GM23338 (cell line): ENCODE measurements around the gene CD58. TPM values are rescaled to one million over a fixed set of nuclear protein-coding genes. Genes with fewer than 3 reads are reported as not detected.
A peak's percentile ranks its signal among the peaks of the same experiment; 100 is the strongest.

Source experiments
- ATAC-seq: fragments of 200-7000 bp; cut with Tn5 transposase; 3 replicates; pipeline ENCODE4 v1.9.1; 2020
- DNase-seq: peaks from one replicate; pipeline ENCODE4 v3.0.0-alpha.2; 2015; ENCODE audit warnings: low spot score
- H2AFZ ChIP-seq: fragments of 200-600 bp; sonication (generic); 2 replicates; pipeline ENCODE4 v1.8.0; 2016; ENCODE audit warnings: antibody characterized with exemption, mild to moderate bottlenecking, moderate library complexity
- H3F3A ChIP-seq: fragments of 200-600 bp; sonication (generic); replicated peaks from 2 replicates; pipeline ENCODE4 v1.8.0; 2017; ENCODE audit warnings: antibody characterized with exemption, mixed run types, low read depth
- H3K27ac ChIP-seq: fragments of 200-600 bp; sonication (generic); 2 replicates; pipeline ENCODE4 v1.6.1; 2016; ENCODE audit warnings: low read depth
- H3K27me3 ChIP-seq: fragments of 200-600 bp; sonication (generic); 2 replicates; pipeline ENCODE4 v1.8.0; 2016; ENCODE audit warnings: mild to moderate bottlenecking, mixed run types, moderate library complexity; ENCODE audit not compliant: insufficient read depth
- H3K36me3 ChIP-seq: fragments of 200-600 bp; sonication (generic); 2 replicates; pipeline ENCODE4 v1.8.0; 2016; ENCODE audit warnings: mild to moderate bottlenecking; ENCODE audit not compliant: insufficient read depth
- H3K4me1 ChIP-seq: fragments of 200-600 bp; sonication (generic); 2 replicates; pipeline ENCODE4 v1.8.0; 2016; ENCODE audit warnings: mild to moderate bottlenecking, moderate library complexity; ENCODE audit not compliant: insufficient read depth
- H3K4me2 ChIP-seq: fragments of 200-600 bp; sonication (generic); 2 replicates; pipeline ENCODE4 v1.7.1; 2017; ENCODE audit warnings: mixed run types
- H3K4me3 ChIP-seq: fragments of 200-600 bp; sonication (generic); 2 replicates; pipeline ENCODE4 v1.6.1; 2016; ENCODE audit warnings: mixed run types
- H3K79me2 ChIP-seq: fragments of 200-600 bp; sonication (generic); replicated peaks from 2 replicates; pipeline ENCODE4 v1.8.0; 2017; ENCODE audit warnings: mild to moderate bottlenecking; ENCODE audit not compliant: insufficient read depth
- H3K9me2 ChIP-seq: fragments of 200-600 bp; sonication (generic); 2 replicates; pipeline ENCODE4 v1.8.0; 2017; ENCODE audit not compliant: insufficient read depth
- H4K20me1 ChIP-seq: fragments of 200-600 bp; sonication (generic); replicated peaks from 2 replicates; pipeline ENCODE4 v1.8.0; 2017; ENCODE audit warnings: mild to moderate bottlenecking; ENCODE audit not compliant: insufficient read depth
- H3K27ac Mint-ChIP-seq: 2 replicates; pipeline ENCODE4 v1.8.0; 2020; ENCODE audit warnings: inconsistent platforms, mild to moderate bottlenecking, moderate library complexity, mixed read lengths
- H3K27me3 Mint-ChIP-seq: 3 replicates; pipeline ENCODE4 v1.8.0; 2022; ENCODE audit warnings: low read depth, mild to moderate bottlenecking, moderate library complexity, mixed read lengths, inconsistent platforms; ENCODE audit not compliant: insufficient read depth, poor library complexity
- H3K36me3 Mint-ChIP-seq: 3 replicates; pipeline ENCODE4 v1.8.0; 2021; ENCODE audit warnings: low read depth, mild to moderate bottlenecking, inconsistent platforms, moderate library complexity, mixed read lengths
- H3K4me1 Mint-ChIP-seq: 3 replicates; pipeline ENCODE4 v1.8.0; 2020; ENCODE audit warnings: mild to moderate bottlenecking, inconsistent platforms, mixed read lengths
- H3K4me3 Mint-ChIP-seq: 3 replicates; pipeline ENCODE4 v1.8.0; 2021; ENCODE audit warnings: moderate library complexity, mild to moderate bottlenecking, inconsistent platforms, mixed read lengths
- H3K9me3 Mint-ChIP-seq: 3 replicates; pipeline ENCODE4 v1.8.0; 2020; ENCODE audit warnings: moderate library complexity, mild to moderate bottlenecking, inconsistent platforms, mixed read lengths
- CREB1 ChIP-seq: fragments of 250-450 bp; sonication (Bioruptor Pico); IDR thresholded peaks from 2 replicates; pipeline ENCODE4 v1.5.0; 2020; ENCODE audit warnings: low read depth, mild to moderate bottlenecking, moderate library complexity
- CTCF ChIP-seq, 2 experiments: fragments of 200-600 bp in 1 of 2; sonication (generic) in 1 of 2; conservative IDR thresholded peaks; 2 replicates each; pipeline versions ENCODE4 v1.5.1 to v1.6.1; 2016 to 2017; ENCODE audit warnings: antibody characterized with exemption in 2 of 2, low read depth in 2 of 2, mild to moderate bottlenecking in 2 of 2, moderate library complexity in 1 of 2
- ETS1 ChIP-seq: IDR thresholded peaks from 2 replicates; pipeline ENCODE4 v1.6.1; 2016; ENCODE audit warnings: antibody characterized with exemption
- EZH2 ChIP-seq: fragments of 200-600 bp; sonication (generic); IDR thresholded peaks from one replicate; pipeline ENCODE4 v1.8.0; 2017; ENCODE audit warnings: antibody characterized with exemption, mild to moderate bottlenecking, low read depth; ENCODE audit not compliant: unreplicated experiment
- EZH2phosphoT487 ChIP-seq: fragments of 200-600 bp; sonication (generic); IDR thresholded peaks from one replicate; pipeline ENCODE4 v1.8.1; 2018; ENCODE audit warnings: antibody characterized with exemption; ENCODE audit not compliant: unreplicated experiment
- JUNB ChIP-seq: IDR thresholded peaks from one replicate; pipeline ENCODE4 v1.6.1; 2016; ENCODE audit warnings: antibody characterized with exemption; ENCODE audit not compliant: unreplicated experiment
- NANOG ChIP-seq: IDR thresholded peaks from 2 replicates; pipeline ENCODE4 v1.6.1; 2016; ENCODE audit warnings: antibody characterized with exemption, borderline replicate concordance
- POLR2AphosphoS5 ChIP-seq: IDR thresholded peaks from 2 replicates; pipeline ENCODE4 v1.6.1; 2016; ENCODE audit warnings: antibody characterized with exemption, low read depth
- STAT1 ChIP-seq: IDR thresholded peaks from one replicate; pipeline ENCODE4 v1.6.1; 2016; ENCODE audit warnings: antibody characterized with exemption; ENCODE audit not compliant: unreplicated experiment
- ZNF331 ChIP-seq: fragments of 250-450 bp; sonication (Bioruptor Pico); IDR thresholded peaks from 2 replicates; pipeline ENCODE4 v1.5.0; 2020; ENCODE audit warnings: low read depth, mild to moderate bottlenecking, moderate library complexity
- ZNF462 ChIP-seq: fragments of 250-450 bp; sonication (Bioruptor Pico); IDR thresholded peaks from 2 replicates; pipeline ENCODE4 v1.5.0; 2020; ENCODE audit warnings: mild to moderate bottlenecking, moderate library complexity
- polyA plus RNA-seq: library from polyadenylated mRNA; unstranded; fragments of >200 nt; fragmentation: Nextera tagmentation; extraction: Ambion mirVana; gene quantifications from 2 replicates; pipeline ENCODE4 v1.2.1, GENCODE V29; 2016
- total RNA-seq: library from RNA; depleted of rRNA; stranded (reverse); fragments of >200 nt; shearing (Covaris generic); gene quantifications from 2 replicates; pipeline ENCODE4 v1.2.3, GENCODE V29; 2014
- TF ChIP-seq, protein P1 (sequence below): IDR thresholded peaks from one replicate; pipeline ENCODE4 v1.6.1; 2018; ENCODE audit warnings: antibody characterized with exemption; ENCODE audit not compliant: unreplicated experiment

Gene CD58
- total and polyA plus RNA-seq, 2 experiments from 2014 or later = 9.2 to 12.5 TPM

DNA sequence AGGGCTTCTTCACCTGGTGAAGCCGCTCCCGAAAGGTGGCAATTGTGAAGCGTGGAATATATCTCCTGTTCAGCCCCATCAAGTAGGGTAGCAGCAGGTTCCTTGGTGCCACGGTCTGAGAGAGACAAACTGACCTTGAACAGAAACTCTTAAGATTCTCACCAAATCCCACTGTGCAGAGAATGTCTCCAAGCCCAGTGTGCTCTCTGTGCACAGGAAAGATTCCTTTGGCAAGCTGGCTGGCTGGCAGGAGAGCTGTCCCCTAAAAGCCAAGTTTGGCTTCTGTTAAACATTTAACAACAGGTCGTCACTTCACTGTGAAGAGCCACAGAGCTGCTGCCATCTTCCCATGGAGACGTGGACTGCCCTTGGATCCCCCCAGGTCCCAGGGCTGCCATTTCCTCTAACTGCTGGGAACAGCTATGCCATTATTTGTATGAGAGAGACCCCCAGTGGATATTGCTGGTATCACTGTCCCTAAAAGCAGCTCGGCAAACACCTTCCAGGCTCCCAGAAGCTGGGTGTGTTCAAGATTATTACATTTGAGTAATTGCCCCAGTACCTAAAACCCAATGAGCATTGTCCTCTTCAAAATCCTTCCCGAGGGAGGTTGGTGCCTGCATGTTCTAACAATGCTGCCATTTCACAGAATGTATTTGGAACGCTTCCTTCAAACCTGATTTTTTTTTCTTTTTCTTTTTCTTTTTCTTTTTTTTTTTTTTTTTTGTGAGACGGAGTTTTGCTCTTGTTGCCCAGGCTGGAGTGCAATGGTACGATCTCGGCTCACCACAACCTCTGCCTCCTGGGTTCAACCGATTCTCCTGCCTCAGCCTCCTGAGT is 71.8 kb downstream of the CD58 start:
- peak; percentile 89 for DNase-seq
- H3K9me2 ChIP-seq = peaks cover 4% of the 10 kb centered on the region; the same call in 1 of the 2 replicates
- H3K36me3 Mint-ChIP-seq = no peaks in the 10 kb centered on the region
- no peaks in the 10 kb centered on the region for H3K27me3 ChIP-seq
- peaks cover under 1% of the 10 kb centered on the region for H3K27me3 Mint-ChIP-seq
- H3K4me1 ChIP-seq = no peaks in the 10 kb centered on the region
- H3K4me3 Mint-ChIP-seq = no peak overlapping the region
- no peak overlapping the region for H3K27ac ChIP-seq
- H3K9me3 Mint-ChIP-seq = no peaks in the 10 kb centered on the region
- no peak for TF ChIP-seq EZH2
- no peak for TF ChIP-seq STAT1
- no peak for TF ChIP-seq CREB1 (CRISPR knock-in tag)
- no peak for TF ChIP-seq POLR2AphosphoS5
- no peak for TF ChIP-seq NANOG
- TF ChIP-seq EZH2phosphoT487 = no peak
- TF ChIP-seq ZNF462 (CRISPR knock-in tag) = 0 out of 2 replicates have a peak, but pooled peaks have one; percentile 8
- no peak for TF ChIP-seq ETS1
- TF ChIP-seq, protein P1, sequence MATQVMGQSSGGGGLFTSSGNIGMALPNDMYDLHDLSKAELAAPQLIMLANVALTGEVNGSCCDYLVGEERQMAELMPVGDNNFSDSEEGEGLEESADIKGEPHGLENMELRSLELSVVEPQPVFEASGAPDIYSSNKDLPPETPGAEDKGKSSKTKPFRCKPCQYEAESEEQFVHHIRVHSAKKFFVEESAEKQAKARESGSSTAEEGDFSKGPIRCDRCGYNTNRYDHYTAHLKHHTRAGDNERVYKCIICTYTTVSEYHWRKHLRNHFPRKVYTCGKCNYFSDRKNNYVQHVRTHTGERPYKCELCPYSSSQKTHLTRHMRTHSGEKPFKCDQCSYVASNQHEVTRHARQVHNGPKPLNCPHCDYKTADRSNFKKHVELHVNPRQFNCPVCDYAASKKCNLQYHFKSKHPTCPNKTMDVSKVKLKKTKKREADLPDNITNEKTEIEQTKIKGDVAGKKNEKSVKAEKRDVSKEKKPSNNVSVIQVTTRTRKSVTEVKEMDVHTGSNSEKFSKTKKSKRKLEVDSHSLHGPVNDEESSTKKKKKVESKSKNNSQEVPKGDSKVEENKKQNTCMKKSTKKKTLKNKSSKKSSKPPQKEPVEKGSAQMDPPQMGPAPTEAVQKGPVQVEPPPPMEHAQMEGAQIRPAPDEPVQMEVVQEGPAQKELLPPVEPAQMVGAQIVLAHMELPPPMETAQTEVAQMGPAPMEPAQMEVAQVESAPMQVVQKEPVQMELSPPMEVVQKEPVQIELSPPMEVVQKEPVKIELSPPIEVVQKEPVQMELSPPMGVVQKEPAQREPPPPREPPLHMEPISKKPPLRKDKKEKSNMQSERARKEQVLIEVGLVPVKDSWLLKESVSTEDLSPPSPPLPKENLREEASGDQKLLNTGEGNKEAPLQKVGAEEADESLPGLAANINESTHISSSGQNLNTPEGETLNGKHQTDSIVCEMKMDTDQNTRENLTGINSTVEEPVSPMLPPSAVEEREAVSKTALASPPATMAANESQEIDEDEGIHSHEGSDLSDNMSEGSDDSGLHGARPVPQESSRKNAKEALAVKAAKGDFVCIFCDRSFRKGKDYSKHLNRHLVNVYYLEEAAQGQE = no peak
- no peak for TF ChIP-seq JUNB
- no peak for TF ChIP-seq ZNF331 (CRISPR knock-in tag)
- TF ChIP-seq CTCF (conservative IDR thresholded peaks at IDR 0.05; ENCODE audit: low read depth in 2 of 2) = peak; percentile 89
- ATAC-seq = peak; percentile 94
- no peak overlapping the region for H3K4me3 ChIP-seq
- H3F3A ChIP-seq = no peaks in the 10 kb centered on the region
- H2AFZ ChIP-seq = peak overlapping the region; percentile 86
- H3K4me1 Mint-ChIP-seq = peaks cover 4% of the 10 kb centered on the region; the same call in 1 of the 3 replicates
- no peaks in the 10 kb centered on the region for H3K79me2 ChIP-seq
- H3K27ac Mint-ChIP-seq = 0 out of 2 replicates have a peak overlapping the region, but pooled peaks have one; percentile 52
- no peak overlapping the region for H3K4me2 ChIP-seq
- no peaks in the 10 kb centered on the region for H3K36me3 ChIP-seq
- H4K20me1 ChIP-seq = no peaks in the 10 kb centered on the region
